ENCODE results near the gene COG5.

COG5 gene

DNA sequence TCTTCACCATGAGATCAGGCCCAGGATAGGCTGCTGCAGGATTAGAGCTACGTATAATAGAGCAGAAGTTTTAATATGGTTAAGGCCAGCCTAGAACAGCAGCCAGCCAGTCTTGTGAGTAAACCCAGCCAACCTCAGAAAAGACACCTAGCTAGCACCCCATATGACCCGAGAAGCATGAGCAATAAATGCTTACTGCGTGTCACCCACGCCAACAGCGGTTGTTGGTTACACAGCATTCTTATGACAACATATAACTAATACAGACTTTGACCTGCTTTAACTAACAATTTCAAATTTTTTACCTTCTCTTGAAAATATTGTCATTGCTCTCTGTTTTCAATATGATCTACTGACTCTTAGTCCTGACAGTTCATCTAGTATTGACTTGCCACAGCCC lies 289.2 kb downstream of the COG5 start:
- no peaks in the 10 kb centered on the region for H3K9me3 ChIP-seq (ENCODE audit: control insufficient read depth, low read length)
- H3K4me1 ChIP-seq (ENCODE audit: control insufficient read depth, insufficient read depth, low read length, poor library complexity, severe bottlenecking), result no peaks in the 10 kb centered on the region
- H3K27me3 ChIP-seq (replicated peaks; ENCODE audit: control insufficient read depth, insufficient read depth, low read length, poor library complexity, severe bottlenecking), result no peaks in the 10 kb centered on the region
- no peak overlapping the region for H3K27ac ChIP-seq (ENCODE audit: insufficient read depth, low read length, poor library complexity, severe bottlenecking)
- H3K4me3 ChIP-seq (ENCODE audit: insufficient read depth, low read depth, low read length, poor library complexity, severe bottlenecking), result no peak overlapping the region
- DNase-seq, result no peak
- peaks cover 5% of the 10 kb centered on the region for H3K36me3 ChIP-seq (ENCODE audit: control insufficient read depth, insufficient read depth, low read length)

- Histone ChIP-seq H3K36me3 (ENCODE audit: control insufficient read depth, insufficient read depth, low read length) (peaks cover 5% of the 10 kb centered on the region), H3K9me3 (ENCODE audit: control insufficient read depth, low read length) (no peaks in the 10 kb centered on the region), H3K27ac (ENCODE audit: insufficient read depth, low read length, poor library complexity, severe bottlenecking) (no peak overlapping the region), H3K27me3 (replicated peaks; ENCODE audit: control insufficient read depth, insufficient read depth, low read length, poor library complexity, severe bottlenecking) (no peaks in the 10 kb centered on the region), H3K4me1 (ENCODE audit: control insufficient read depth, insufficient read depth, low read length, poor library complexity, severe bottlenecking) (no peaks in the 10 kb centered on the region), H3K4me3 (ENCODE audit: insufficient read depth, low read depth, low read length, poor library complexity, severe bottlenecking) (no peak overlapping the region)
- DNase-seq, result no peak
These were observed 293.9 kb downstream of the COG5 start for GRCh38 chr7:107269790-107270189.

DNA sequence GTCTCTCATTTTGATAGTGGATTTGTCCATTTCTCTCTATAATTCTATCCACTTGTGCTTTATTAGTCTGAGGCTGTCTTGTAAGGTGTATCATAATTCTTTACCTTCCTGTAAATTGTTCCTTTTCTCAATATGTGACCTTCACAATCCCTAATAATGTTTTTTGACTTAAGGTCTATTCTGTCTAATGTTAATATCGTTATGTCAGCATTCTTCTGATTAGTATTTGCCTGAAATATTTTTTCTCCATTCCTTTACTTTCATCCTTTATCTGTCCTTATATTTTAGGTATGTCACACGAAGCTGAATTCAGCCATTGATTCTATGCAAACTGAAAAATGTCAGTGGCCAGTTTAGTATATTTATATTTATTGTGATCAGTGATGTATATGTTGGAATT lies 295.1 kb downstream of the COG5 start:
- H3K9me3 ChIP-seq (ENCODE audit: control insufficient read depth, low read length), result no peaks in the 10 kb centered on the region
- H3K4me3 ChIP-seq (ENCODE audit: insufficient read depth, low read depth, low read length, poor library complexity, severe bottlenecking), result no peak overlapping the region
- no peak overlapping the region for H3K27ac ChIP-seq (ENCODE audit: insufficient read depth, low read length, poor library complexity, severe bottlenecking)

DNA sequence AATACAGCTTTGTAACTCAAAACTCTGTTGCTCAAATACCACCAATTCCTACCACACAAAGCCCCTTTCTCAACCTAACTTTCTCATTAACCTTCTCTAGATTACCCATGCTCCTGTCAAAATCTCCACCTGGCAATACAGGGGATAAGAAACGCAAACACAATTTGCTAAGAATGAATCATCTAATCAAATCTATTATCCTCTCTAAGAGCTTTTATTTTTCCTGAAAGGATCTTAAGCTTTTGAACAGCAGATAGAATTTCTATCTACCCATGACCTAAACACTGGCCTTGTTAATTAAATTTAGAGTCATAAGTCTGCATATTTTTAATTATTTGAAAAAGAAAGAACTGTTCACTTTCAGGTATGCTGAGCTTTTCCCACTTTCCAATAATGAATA lies 296.6 kb downstream of the COG5 start:
- H3K4me3 ChIP-seq (ENCODE audit: insufficient read depth, low read depth, low read length, poor library complexity, severe bottlenecking), result no peak overlapping the region
- no peaks in the 10 kb centered on the region for H3K4me1 ChIP-seq (ENCODE audit: control insufficient read depth, insufficient read depth, low read length, poor library complexity, severe bottlenecking)
- H3K27me3 ChIP-seq (replicated peaks; ENCODE audit: control insufficient read depth, insufficient read depth, low read length, poor library complexity, severe bottlenecking), result no peaks in the 10 kb centered on the region
- no peaks in the 10 kb centered on the region for H3K9me3 ChIP-seq (ENCODE audit: control insufficient read depth, low read length)
- H3K36me3 ChIP-seq (ENCODE audit: control insufficient read depth, insufficient read depth, low read length), result no peaks in the 10 kb centered on the region
- H3K27ac ChIP-seq (ENCODE audit: insufficient read depth, low read length, poor library complexity, severe bottlenecking), result no peak overlapping the region
- DNase-seq, result no peak

More for the DNA sequence above, 295.1 kb downstream of the COG5 start:
- no peak for DNase-seq
- H3K36me3 ChIP-seq (ENCODE audit: control insufficient read depth, insufficient read depth, low read length), result peaks cover 5% of the 10 kb centered on the region
- no peaks in the 10 kb centered on the region for H3K4me1 ChIP-seq (ENCODE audit: control insufficient read depth, insufficient read depth, low read length, poor library complexity, severe bottlenecking)
- H3K27me3 ChIP-seq (replicated peaks; ENCODE audit: control insufficient read depth, insufficient read depth, low read length, poor library complexity, severe bottlenecking), result no peaks in the 10 kb centered on the region

DNA sequence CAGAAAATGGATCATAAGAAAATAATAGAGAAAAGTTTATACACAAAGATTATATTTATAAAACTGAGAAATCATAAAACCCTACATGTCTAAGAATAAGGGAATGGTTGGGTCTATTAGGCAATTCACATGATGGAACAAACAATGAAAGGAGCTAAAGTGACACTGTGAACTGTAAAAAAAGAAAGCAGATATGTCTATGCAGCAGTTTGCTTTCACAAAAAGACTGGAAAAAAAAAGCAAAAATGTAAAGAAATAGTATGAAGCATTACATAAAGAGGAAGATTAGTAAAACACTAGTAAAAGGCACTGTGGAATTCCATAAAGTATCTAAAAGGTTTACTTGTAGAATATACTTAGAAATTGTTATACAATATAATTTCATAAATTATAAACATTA lies 299.0 kb downstream of the COG5 start:
- Histone ChIP-seq H3K4me1 (ENCODE audit: control insufficient read depth, insufficient read depth, low read length, poor library complexity, severe bottlenecking) (no peaks in the 10 kb centered on the region), H3K9me3 (ENCODE audit: control insufficient read depth, low read length) (no peaks in the 10 kb centered on the region), H3K27ac (ENCODE audit: insufficient read depth, low read length, poor library complexity, severe bottlenecking) (no peak overlapping the region), H3K27me3 (replicated peaks; ENCODE audit: control insufficient read depth, insufficient read depth, low read length, poor library complexity, severe bottlenecking) (no peaks in the 10 kb centered on the region), H3K4me3 (ENCODE audit: insufficient read depth, low read depth, low read length, poor library complexity, severe bottlenecking) (no peak overlapping the region), H3K36me3 (ENCODE audit: control insufficient read depth, insufficient read depth, low read length) (no peaks in the 10 kb centered on the region)
- DNase-seq, result no peak

- no peak overlapping the region for H3K27ac ChIP-seq (ENCODE audit: insufficient read depth, low read length, poor library complexity, severe bottlenecking)
These were observed 300.9 kb downstream of the COG5 start for GRCh38 chr7:107262857-107263256.

DNA sequence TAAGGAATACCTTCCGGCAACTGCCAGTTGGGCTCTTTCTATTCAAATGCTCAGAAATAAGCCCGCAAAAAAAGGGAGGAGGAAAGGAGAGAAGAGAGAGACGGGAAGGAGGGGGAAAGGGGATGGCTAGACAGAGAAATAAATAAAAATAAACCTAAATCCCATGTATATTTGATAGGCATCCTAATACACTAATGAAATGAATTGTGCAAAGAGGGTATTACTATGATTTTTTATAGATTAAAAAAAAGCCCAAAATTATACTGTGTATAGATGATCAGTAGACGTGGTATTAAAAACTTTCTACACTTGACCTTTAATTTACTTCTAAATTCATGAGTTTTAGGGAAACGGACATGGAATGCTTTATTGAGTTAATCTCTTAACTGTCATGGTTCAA lies 305.0 kb downstream of the COG5 start:
- no peak overlapping the region for H3K27ac ChIP-seq (ENCODE audit: insufficient read depth, low read length, poor library complexity, severe bottlenecking)
- H3K4me1 ChIP-seq (ENCODE audit: control insufficient read depth, insufficient read depth, low read length, poor library complexity, severe bottlenecking), result no peaks in the 10 kb centered on the region
- no peak for DNase-seq

More at GRCh38 chr7:107262857-107263256, 300.9 kb downstream of the COG5 start:
- H3K9me3 ChIP-seq (ENCODE audit: control insufficient read depth, low read length), result no peaks in the 10 kb centered on the region
- no peaks in the 10 kb centered on the region for H3K27me3 ChIP-seq (replicated peaks; ENCODE audit: control insufficient read depth, insufficient read depth, low read length, poor library complexity, severe bottlenecking)
- no peak for DNase-seq
- no peaks in the 10 kb centered on the region for H3K4me1 ChIP-seq (ENCODE audit: control insufficient read depth, insufficient read depth, low read length, poor library complexity, severe bottlenecking)
- no peak overlapping the region for H3K4me3 ChIP-seq (ENCODE audit: insufficient read depth, low read depth, low read length, poor library complexity, severe bottlenecking)
- H3K36me3 ChIP-seq (ENCODE audit: control insufficient read depth, insufficient read depth, low read length), result no peaks in the 10 kb centered on the region

GRCh38 chr7:107255602-107256001 lies 308.1 kb downstream of the COG5 start:
- Histone ChIP-seq H3K27ac (ENCODE audit: insufficient read depth, low read length, poor library complexity, severe bottlenecking) (no peak overlapping the region), H3K4me1 (ENCODE audit: control insufficient read depth, insufficient read depth, low read length, poor library complexity, severe bottlenecking) (no peaks in the 10 kb centered on the region), H3K27me3 (replicated peaks; ENCODE audit: control insufficient read depth, insufficient read depth, low read length, poor library complexity, severe bottlenecking) (no peaks in the 10 kb centered on the region), H3K9me3 (ENCODE audit: control insufficient read depth, low read length) (no peaks in the 10 kb centered on the region), H3K4me3 (ENCODE audit: insufficient read depth, low read depth, low read length, poor library complexity, severe bottlenecking) (no peak overlapping the region), H3K36me3 (ENCODE audit: control insufficient read depth, insufficient read depth, low read length) (no peaks in the 10 kb centered on the region)
- no peak for DNase-seq

More for the DNA sequence above, 305.0 kb downstream of the COG5 start:
- Histone ChIP-seq H3K27me3 (replicated peaks; ENCODE audit: control insufficient read depth, insufficient read depth, low read length, poor library complexity, severe bottlenecking) (no peaks in the 10 kb centered on the region), H3K36me3 (ENCODE audit: control insufficient read depth, insufficient read depth, low read length) (no peaks in the 10 kb centered on the region), H3K9me3 (ENCODE audit: control insufficient read depth, low read length) (no peaks in the 10 kb centered on the region), H3K4me3 (ENCODE audit: insufficient read depth, low read depth, low read length, poor library complexity, severe bottlenecking) (no peak overlapping the region)

DNA sequence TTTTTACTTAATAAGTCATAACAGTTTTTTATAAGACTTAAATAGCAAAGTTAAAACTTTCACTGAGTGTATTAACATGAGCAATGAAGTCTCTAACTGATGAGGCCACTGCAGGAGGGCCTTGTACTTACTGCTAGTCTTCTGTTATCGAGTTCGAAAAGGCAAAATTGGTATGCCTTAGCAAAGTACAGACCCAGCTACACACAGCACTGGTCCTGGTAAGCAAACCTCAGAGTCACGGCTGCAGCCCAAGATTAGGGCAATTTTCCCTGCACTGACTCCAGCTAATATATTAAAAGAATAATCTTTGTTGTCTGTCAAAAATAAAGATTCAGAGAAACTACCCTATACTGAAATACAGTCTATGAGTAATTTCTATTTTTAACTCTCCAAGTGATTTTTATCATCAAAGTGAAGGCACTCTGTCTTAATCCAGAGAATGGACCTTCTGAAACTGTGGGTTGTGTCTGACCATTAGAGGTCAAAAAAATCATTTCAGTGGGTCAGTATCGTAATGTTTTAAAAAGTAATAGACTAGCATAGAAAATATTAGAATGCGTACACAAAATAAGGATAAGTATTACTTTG lies 309.2 kb downstream of the COG5 start:
- Histone ChIP-seq H3K4me3 (ENCODE audit: insufficient read depth, low read depth, low read length, poor library complexity, severe bottlenecking) (no peak overlapping the region), H3K27ac (ENCODE audit: insufficient read depth, low read length, poor library complexity, severe bottlenecking) (no peak overlapping the region), H3K4me1 (ENCODE audit: control insufficient read depth, insufficient read depth, low read length, poor library complexity, severe bottlenecking) (no peaks in the 10 kb centered on the region), H3K36me3 (ENCODE audit: control insufficient read depth, insufficient read depth, low read length) (no peaks in the 10 kb centered on the region), H3K27me3 (replicated peaks; ENCODE audit: control insufficient read depth, insufficient read depth, low read length, poor library complexity, severe bottlenecking) (no peaks in the 10 kb centered on the region), H3K9me3 (ENCODE audit: control insufficient read depth, low read length) (no peaks in the 10 kb centered on the region)
- no peak for DNase-seq

DNA sequence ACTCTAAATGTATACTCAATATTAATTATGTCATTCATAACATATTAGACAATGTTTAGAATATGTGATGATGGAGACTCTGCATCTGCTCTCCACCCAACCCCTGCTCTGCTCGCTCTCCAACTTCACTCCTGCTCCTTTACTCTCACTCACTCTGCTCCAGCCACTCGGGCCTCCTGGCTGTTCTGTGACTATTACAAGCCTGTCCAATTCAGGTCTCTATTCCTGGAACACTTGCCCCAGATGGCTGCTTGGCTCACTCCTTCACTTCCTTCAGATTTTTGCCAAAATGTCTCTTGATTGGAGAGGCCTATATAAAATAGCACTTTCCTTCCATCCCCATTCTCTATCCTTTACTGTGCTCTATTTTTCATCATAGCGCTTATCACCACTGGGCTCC lies 310.1 kb downstream of the COG5 start:
- H3K36me3 ChIP-seq (ENCODE audit: control insufficient read depth, insufficient read depth, low read length), result no peaks in the 10 kb centered on the region
- DNase-seq, result no peak
- no peaks in the 10 kb centered on the region for H3K9me3 ChIP-seq (ENCODE audit: control insufficient read depth, low read length)
- no peak overlapping the region for H3K4me3 ChIP-seq (ENCODE audit: insufficient read depth, low read depth, low read length, poor library complexity, severe bottlenecking)
- no peaks in the 10 kb centered on the region for H3K27me3 ChIP-seq (replicated peaks; ENCODE audit: control insufficient read depth, insufficient read depth, low read length, poor library complexity, severe bottlenecking)
- H3K4me1 ChIP-seq (ENCODE audit: control insufficient read depth, insufficient read depth, low read length, poor library complexity, severe bottlenecking), result no peaks in the 10 kb centered on the region
- no peak overlapping the region for H3K27ac ChIP-seq (ENCODE audit: insufficient read depth, low read length, poor library complexity, severe bottlenecking)

All from effector memory CD4-positive, alpha-beta T cell (primary cell).